GM21737 (cell line): ENCODE results near the gene GRK2.
"Not testable (repeated sequence)": the region's sequence is repeated elsewhere in the genome, so short reads cannot be mapped to it uniquely, and the experiment has no call there.

Experiments
- ATAC-seq: cut with Tn5 transposase; IDR thresholded peaks from one replicate; pipeline ENCODE4 v1.9.1; 2021; ENCODE audit warnings: mild to moderate bottlenecking, moderate library complexity; ENCODE audit not compliant: unreplicated experiment

The GRK2 gene

GRCh38 chr11:67253872-67254624, 12.2 kb upstream of the GRK2 start:
- no peak for ATAC-seq

GRCh38 chr11:67254798-67255197, 11.5 kb upstream of the GRK2 start:
- no peak for ATAC-seq

GRCh38 chr11:67255353-67255752, 10.9 kb upstream of the GRK2 start:
- no peak for ATAC-seq

- ATAC-seq: no peak
Observed at GRCh38 chr11:67255864-67256263, 10.4 kb upstream of the GRK2 start.

GRCh38 chr11:67256477-67257135, 9.7 kb upstream of the GRK2 start:
- no peak for ATAC-seq

GRCh38 chr11:67260406-67260805, 5.9 kb upstream of the GRK2 start:
- no peak for ATAC-seq

- not testable (repeated sequence) for ATAC-seq
Observed at GRCh38 chr11:67260885-67261639, 5.2 kb upstream of the GRK2 start.

- ATAC-seq: no peak
Observed at GRCh38 chr11:67261640-67261945, 4.7 kb upstream of the GRK2 start.

GRCh38 chr11:67261946-67262681, 4.2 kb upstream of the GRK2 start:
- no peak for ATAC-seq

GRCh38 chr11:67262731-67263675, 3.3 kb upstream of the GRK2 start:
- no peak for ATAC-seq

- ATAC-seq: no peak
Observed at GRCh38 chr11:67264260-67264659, 2.0 kb upstream of the GRK2 start.

- no peak for ATAC-seq
Observed at GRCh38 chr11:67264877-67265632, 1.2 kb upstream of the GRK2 start.

- ATAC-seq: no peak
Observed at GRCh38 chr11:67265633-67266448, 432 bp upstream of the GRK2 start.

GRCh38 chr11:67267188-67268080, 1.2 kb downstream of the GRK2 start:
- no peak for ATAC-seq

GRCh38 chr11:67268081-67268961, 2.0 kb downstream of the GRK2 start:
- ATAC-seq: peak; percentile 40

- no peak for ATAC-seq
Observed at GRCh38 chr11:67268962-67269268, 2.6 kb downstream of the GRK2 start.
